ENCODE data around the gene JAZF1.
A peak's percentile ranks its signal among the peaks of the same experiment; 100 is the strongest.

JAZF1 gene

GRCh38 chr7:27835376-27835775, 345.2 kb downstream of the JAZF1 start:
- DNase-seq (ENCODE audit: low spot score): no peak

DNA sequence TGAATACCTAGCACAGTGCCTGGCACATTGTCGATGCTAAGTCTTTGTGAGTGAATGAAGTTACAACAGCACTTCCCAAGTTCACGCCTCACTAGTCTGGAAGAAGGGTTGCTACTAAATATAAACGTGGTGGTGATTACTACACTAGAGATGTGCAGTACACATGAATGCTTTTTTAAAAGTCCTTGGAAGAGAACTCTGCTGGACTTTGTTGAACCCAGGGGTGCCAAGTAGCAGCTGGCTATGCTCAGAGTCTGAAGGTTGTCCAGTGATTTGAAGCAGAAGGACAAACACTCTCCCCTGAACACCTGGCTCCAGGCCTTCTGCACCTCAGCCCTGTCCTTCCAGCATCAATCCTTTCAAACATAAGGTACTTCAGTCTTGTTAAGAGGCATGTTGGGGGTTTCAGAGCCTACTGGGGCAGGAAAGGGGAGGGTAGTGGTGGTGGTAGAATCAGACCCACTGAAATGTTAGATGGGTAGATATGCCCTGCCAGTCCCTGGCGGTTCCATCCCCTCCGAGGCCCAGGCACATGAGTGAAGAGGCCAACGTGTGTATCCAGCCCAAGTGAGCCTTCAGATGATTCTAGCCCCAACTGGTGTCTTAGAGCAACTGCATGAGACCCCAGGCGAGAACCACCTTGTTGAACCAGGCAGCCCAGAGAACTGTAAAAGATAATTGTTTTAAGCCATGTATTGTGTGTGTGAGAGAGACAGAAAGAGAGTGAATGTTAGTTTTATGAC, 346.2 kb downstream of the JAZF1 start:
- DNase-seq (ENCODE audit: low spot score): no peak

GRCh38 chr7:27826357-27826756, 354.2 kb downstream of the JAZF1 start:
- no peak for DNase-seq (ENCODE audit: low spot score)

DNA sequence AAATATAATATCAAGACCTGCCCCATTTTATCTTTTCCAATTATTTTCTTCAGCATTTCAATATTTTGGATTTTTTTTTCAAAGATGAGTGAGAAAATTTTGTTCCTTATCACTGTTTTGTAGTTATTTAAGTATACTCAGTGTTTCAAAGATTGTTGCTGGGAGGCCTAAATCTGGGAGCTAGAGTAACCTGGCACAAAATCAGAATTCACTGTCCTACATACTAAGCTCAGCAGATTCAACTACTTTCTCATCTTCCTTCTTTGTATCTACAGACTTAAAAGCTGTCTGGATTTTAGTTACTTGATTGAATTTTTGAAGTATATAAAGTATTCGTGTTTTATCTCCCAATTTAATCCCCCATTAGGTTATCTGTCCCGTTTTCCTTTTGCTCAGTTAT, 354.7 kb downstream of the JAZF1 start:
- no peak for DNase-seq (ENCODE audit: low spot score)

DNA sequence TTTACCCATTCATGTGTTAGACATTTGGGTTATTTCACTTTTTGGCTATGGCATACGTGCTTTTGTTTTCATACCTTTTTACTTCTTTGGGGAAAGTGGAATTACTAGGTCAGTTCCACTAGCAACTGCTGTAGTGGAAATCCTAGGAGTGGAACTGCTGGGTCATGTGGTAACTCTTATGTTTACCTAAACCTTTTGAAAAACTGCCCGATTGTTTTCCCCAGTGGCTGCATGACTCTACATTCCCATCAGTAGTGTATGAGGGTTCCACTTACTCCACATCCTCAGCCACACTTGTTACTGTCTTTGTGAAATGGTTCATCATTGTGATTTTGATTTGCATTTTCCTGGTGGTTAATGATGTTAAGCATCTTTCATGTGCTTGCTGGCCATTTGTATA, 358.4 kb downstream of the JAZF1 start:
- no peak for DNase-seq (ENCODE audit: low spot score)

DNA sequence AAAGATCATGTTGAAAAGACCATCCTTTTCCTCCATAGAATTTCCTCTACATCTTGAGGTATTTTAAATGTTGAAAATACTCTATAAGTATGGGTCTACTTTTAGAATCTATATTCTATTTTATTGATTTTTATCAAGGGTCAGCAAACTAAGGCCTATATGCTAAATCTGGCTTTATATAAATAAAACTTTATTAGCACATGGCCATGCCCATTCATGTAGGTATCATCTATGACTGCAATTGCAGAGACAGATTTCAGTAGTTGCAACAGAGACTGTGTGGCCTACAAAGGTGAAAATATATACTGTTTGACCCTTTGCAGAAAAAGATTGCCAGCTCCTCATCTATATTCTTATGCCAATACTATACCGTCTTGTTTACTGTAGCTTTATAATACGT, 367.9 kb downstream of the JAZF1 start:
- no peak for DNase-seq (ENCODE audit: low spot score)

DNA sequence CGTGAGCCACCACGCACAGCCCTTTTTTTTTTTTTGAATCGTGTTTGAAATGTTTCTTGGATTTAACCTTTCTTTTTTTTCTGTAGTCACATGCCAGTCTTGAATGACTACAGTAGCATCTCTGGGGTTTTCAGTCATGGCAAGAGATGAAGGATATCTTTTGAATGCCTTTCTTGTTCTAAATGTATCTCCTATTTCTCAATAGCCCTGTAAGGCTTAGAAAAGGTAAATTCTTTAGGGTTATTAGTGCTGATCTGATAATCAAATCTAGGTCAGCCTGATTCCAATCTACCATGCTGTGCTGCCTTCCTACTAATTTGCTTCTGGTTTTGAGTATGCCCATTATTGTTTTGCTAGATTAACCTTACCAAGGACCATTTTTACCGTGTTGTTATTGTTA, 370.4 kb downstream of the JAZF1 start:
- no peak for DNase-seq (ENCODE audit: low spot score)

GRCh38 chr7:27808626-27809025, 372.0 kb downstream of the JAZF1 start:
- peak; percentile 31 for DNase-seq (ENCODE audit: low spot score)

DNA sequence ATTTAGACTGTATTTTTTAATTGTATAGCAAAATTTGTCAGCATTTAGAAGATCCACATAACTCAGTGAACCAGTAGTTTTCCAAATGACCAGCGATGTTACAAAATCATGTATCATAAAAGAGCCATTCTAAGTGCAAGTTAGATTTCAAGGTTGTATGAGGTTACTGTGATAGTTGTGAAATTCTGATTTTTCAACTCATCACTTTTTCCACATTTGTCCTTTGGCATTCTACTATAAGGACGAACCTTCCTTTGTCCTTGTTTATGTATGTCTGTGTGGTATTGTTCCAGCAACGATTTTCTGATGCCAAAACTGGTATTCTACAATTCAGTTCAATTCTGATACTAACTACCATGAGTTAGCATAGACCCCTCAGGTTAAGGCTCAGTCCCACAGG, 376.5 kb downstream of the JAZF1 start:
- no peak for DNase-seq (ENCODE audit: low spot score)

- no peak for DNase-seq (ENCODE audit: low spot score)
Observed at GRCh38 chr7:27802999-27803398, 377.6 kb downstream of the JAZF1 start.

- DNase-seq (ENCODE audit: low spot score): no peak
Observed at GRCh38 chr7:27799212-27799611, 381.4 kb downstream of the JAZF1 start.

DNA sequence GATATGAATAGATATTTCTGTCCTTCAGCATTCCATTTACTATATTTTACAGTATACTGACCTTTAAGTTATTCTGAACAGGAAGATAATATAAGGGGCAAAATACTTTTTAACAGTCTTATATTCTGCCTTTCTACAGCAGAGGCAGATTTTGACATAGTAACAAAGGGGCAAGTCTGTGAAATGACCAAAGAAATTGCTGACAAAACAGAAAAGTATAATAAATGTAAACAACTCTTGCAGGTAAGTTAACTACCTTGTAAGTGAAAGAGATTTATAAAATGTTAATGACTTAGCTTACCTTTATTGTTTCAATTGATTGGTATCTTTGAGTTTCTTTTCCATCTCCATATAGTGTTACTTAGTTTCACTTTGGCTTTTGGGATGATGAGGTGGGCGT, 384.6 kb downstream of the JAZF1 start:
- DNase-seq (ENCODE audit: low spot score): no peak

GRCh38 chr7:27793780-27794179, 386.8 kb downstream of the JAZF1 start:
- no peak for DNase-seq (ENCODE audit: low spot score)

GRCh38 chr7:27788437-27788836, 392.2 kb downstream of the JAZF1 start:
- no peak for DNase-seq (ENCODE audit: low spot score)

GRCh38 chr7:27784399-27785053, 396.1 kb downstream of the JAZF1 start:
- peak; percentile 16 for DNase-seq (ENCODE audit: low spot score)

- DNase-seq (ENCODE audit: low spot score): no peak
Observed at GRCh38 chr7:27782849-27783248, 397.7 kb downstream of the JAZF1 start.

DNA sequence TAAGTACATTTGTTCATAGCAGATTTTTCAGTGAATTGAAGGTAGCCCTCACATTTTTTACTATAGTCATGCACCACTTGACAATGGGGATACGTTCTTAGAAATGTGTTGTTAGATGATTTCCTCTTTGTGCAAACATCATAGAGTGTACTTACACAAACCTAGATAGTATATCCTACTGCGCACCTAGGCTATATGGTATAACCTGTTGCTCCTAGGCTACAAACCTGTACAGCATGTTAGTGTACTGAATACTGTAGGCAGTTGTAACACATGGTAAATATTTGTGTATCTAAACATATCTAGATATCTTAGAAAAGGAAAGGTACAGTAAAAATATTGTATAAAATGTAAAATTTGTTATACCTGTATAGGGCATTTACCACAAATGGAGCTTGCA, 399.4 kb downstream of the JAZF1 start:
- no peak for DNase-seq (ENCODE audit: low spot score)

All from AG08396 (cell line).